OCI-LY7 (cell line): ENCODE data around the gene RAB6A. TPM values are rescaled to one million over a fixed set of nuclear protein-coding genes. Genes with fewer than 3 reads are reported as not detected.

ENCODE experiments used
- BruUV-seq: library from RNA; stranded (reverse); fragments of 400-500 nt; replicated peaks from 2 replicates; lab custom pipeline; 2021; lab: Mats Ljungman, UMichigan
- CTCF ChIA-PET: fragments of 300-600 bp; sonication (Branson Sonifier 250); formaldehyde crosslinking; loops from one replicate; lab custom pipeline; 2022; ENCODE audit warnings: antibody characterized with exemption; ENCODE audit not compliant: unreplicated experiment; lab: Charles Lee
- POLR2A ChIA-PET: fragments of 300-600 bp; sonication (Branson Sonifier 250); formaldehyde crosslinking; loops from one replicate; lab custom pipeline; 2022; ENCODE audit warnings: antibody characterized with exemption; lab: Charles Lee
- DNase-seq: peaks from one replicate; pipeline ENCODE4 v3.0.0-alpha.2; 2015; ENCODE audit warnings: low spot score
- H2AFZ ChIP-seq: fragments of 200-600 bp; sonication (generic), shearing (Covaris generic); 2 replicates; pipeline ENCODE4 v1.6.1; 2014; ENCODE audit warnings: mild to moderate bottlenecking, antibody characterized with exemption, low read length, moderate library complexity
- H3K27ac ChIP-seq: fragments of 200-600 bp; sonication (generic); 2 replicates; pipeline ENCODE4 v1.5.1; 2014; ENCODE audit warnings: mixed run types, low read depth, mild to moderate bottlenecking, moderate library complexity, low read length, inconsistent platforms; ENCODE audit not compliant: poor library complexity, severe bottlenecking
- H3K36me3 ChIP-seq: fragments of 200-600 bp; sonication (generic); 2 replicates; pipeline ENCODE4 v1.6.1; 2014; ENCODE audit warnings: mild to moderate bottlenecking, antibody characterized with exemption, low read length, moderate library complexity, mixed read lengths; ENCODE audit not compliant: insufficient read depth
- H3K4me1 ChIP-seq: fragments of 200-600 bp; sonication (generic); 2 replicates; pipeline ENCODE4 v1.5.1; 2014; ENCODE audit warnings: mild to moderate bottlenecking, low read length; ENCODE audit not compliant: insufficient read depth, poor library complexity, severe bottlenecking
- H3K4me2 ChIP-seq: fragments of 200-600 bp; sonication (generic); 2 replicates; pipeline ENCODE4 v1.6.1; 2014; ENCODE audit warnings: mild to moderate bottlenecking, low read length
- H3K4me3 ChIP-seq: fragments of 200-600 bp; sonication (generic); 2 replicates; pipeline ENCODE4 v1.5.1; 2014; ENCODE audit warnings: mild to moderate bottlenecking, low read depth, low read length; ENCODE audit not compliant: poor library complexity, severe bottlenecking
- H3K79me2 ChIP-seq: fragments of 200-600 bp; sonication (generic); 2 replicates; pipeline ENCODE4 v1.6.1; 2016; ENCODE audit warnings: low read depth, mild to moderate bottlenecking, low read length, moderate library complexity, mixed read lengths; ENCODE audit not compliant: insufficient read depth
- H3K9me2 ChIP-seq: fragments of 200-600 bp; sonication (generic); 2 replicates; pipeline ENCODE4 v1.6.1; 2016; ENCODE audit warnings: mild to moderate bottlenecking, low read length, mixed read lengths; ENCODE audit not compliant: insufficient read depth
- H3K9me3 ChIP-seq: fragments of 200-600 bp; sonication (generic); 2 replicates; pipeline ENCODE4 v1.6.1; 2014; ENCODE audit warnings: mild to moderate bottlenecking, mixed run types, low read length, mixed read lengths
- H4K20me1 ChIP-seq: fragments of 200-600 bp; sonication (generic); 2 replicates; pipeline ENCODE4 v1.6.1; 2014; ENCODE audit warnings: mild to moderate bottlenecking, antibody characterized with exemption, low read length, moderate library complexity, mixed read lengths; ENCODE audit not compliant: insufficient read depth
- CTCF ChIP-seq: fragments of 200-600 bp; sonication (generic); conservative IDR thresholded peaks from 2 replicates; pipeline ENCODE4 v1.5.1; 2014; ENCODE audit warnings: mild to moderate bottlenecking, antibody characterized with exemption, low read length, moderate library complexity, mixed read lengths
- EZH2phosphoT487 ChIP-seq: fragments of 200-600 bp; sonication (generic); IDR thresholded peaks from 2 replicates; pipeline ENCODE4 v1.6.1; 2018; ENCODE audit warnings: low read depth, borderline replicate concordance, mild to moderate bottlenecking, mixed run types, antibody characterized with exemption, low read length, moderate library complexity, mixed read lengths
- intact Hi-C: fragments of 100-400 bp; cut with micrococcal nuclease; formaldehyde crosslinking; loops from one replicate; pipeline ENCODE4 v1.10.0; 2022; ENCODE audit not compliant: unreplicated experiment
- total RNA-seq, 2 experiments: library from RNA; depleted of rRNA in 1 of 2; stranded (reverse); fragments of >200 nt in 1 of 2; shearing (Covaris generic) in 1 of 2; gene quantifications; 2 replicates each; pipeline ENCODE4 v1.2.3, GENCODE V29; 2014 to 2022

RAB6A gene
- total RNA-seq, 2 experiments from 2014 or later, result 46.5 to 72.9 TPM

GRCh38 chr11:73766763-73767162, 5.9 kb upstream of the RAB6A start:
- no TSS peak for BruUV-seq
- Histone ChIP-seq H3K27ac (no peak overlapping the region), H4K20me1 (no peaks in the 10 kb centered on the region), H3K36me3 (no peaks in the 10 kb centered on the region), H3K4me3 (no peak overlapping the region), H3K79me2 (no peaks in the 10 kb centered on the region), H3K9me2 (no peaks in the 10 kb centered on the region), H3K4me2 (no peak overlapping the region), H2AFZ (no peak overlapping the region), H3K4me1 (peaks cover 10% of the 10 kb centered on the region), H3K9me3 (no peaks in the 10 kb centered on the region)
- DNase-seq, result no peak
- TF ChIP-seq CTCF, result no peak
- CTCF ChIA-PET, result no interaction called here
- POLR2A ChIA-PET, result interaction anchor here (1.4 kb wide), 1 partner anchor 12 kb away, joined by 4 read pairs; no protein-coding TSS in a partner anchor
- intact Hi-C loops, result no loop called here

DNA sequence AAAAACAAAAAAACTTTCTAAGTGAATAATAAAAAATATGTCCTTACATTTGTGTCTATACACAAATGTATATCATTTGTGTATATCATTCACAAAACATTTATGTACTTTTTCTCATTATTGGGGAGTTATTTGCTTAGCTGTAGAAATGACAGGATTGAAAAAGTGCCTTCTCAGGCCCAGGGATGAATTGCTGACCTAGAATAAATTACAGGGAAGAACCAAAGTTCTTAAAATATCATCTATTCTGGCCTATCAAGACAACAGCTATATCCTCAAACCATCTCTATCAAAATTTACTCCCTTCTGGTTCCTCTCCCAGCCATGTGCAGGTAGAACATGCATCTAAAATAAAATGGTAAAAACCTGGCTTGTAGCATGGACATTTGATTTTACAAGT, 1.9 kb upstream of the RAB6A start:
- DNase-seq, result no peak

More for the DNA sequence above, 1.9 kb upstream of the RAB6A start:
- peaks cover 14% of the 10 kb centered on the region; the same call in 1 of the 2 replicates for H4K20me1 ChIP-seq
- CTCF ChIA-PET, result no interaction called here
- no peak overlapping the region for H3K4me3 ChIP-seq
- H3K9me2 ChIP-seq, result no peaks in the 10 kb centered on the region
- no peak for TF ChIP-seq EZH2phosphoT487
- no peak for TF ChIP-seq CTCF
- POLR2A ChIA-PET, result interaction anchor here (0.5 to 5.4 kb wide), 5 partner anchors 11 to 38 kb away, joined by 4 to 52 read pairs (median 7); no protein-coding TSS in a partner anchor
- BruUV-seq, result no TSS peak
- intact Hi-C loops, result no loop called here
- peaks cover 28% of the 10 kb centered on the region for H3K79me2 ChIP-seq
- 0 out of 2 replicates have a peak, but pooled peaks cover under 1% of the 10 kb centered on the region for H3K36me3 ChIP-seq
- H3K9me3 ChIP-seq, result no peaks in the 10 kb centered on the region
- 0 out of 2 replicates have a peak overlapping the region, but pooled peaks have one; percentile 2 for H3K4me2 ChIP-seq
- peaks cover 22% of the 10 kb centered on the region for H3K4me1 ChIP-seq
- H3K27ac ChIP-seq, result no peak overlapping the region
- peak overlapping the region; percentile 85; the same call in 1 of the 2 replicates for H2AFZ ChIP-seq
